Astrocyte of the spinal cord (primary cell): Measurements from ENCODE around the gene RBSN.
A peak's percentile ranks its signal among the peaks of the same experiment; 100 is the strongest.

ENCODE experiments used
- DNase-seq: peaks from one replicate; pipeline ENCODE4 v3.0.0; 2011; ENCODE audit warnings: low read depth, low spot score
- H3K4me3 ChIP-seq: 2 replicates; pipeline ENCODE4 v1.5.1; 2011; ENCODE audit warnings: low read depth, mild to moderate bottlenecking, low read length, moderate library complexity
- CTCF ChIP-seq: IDR thresholded peaks from 2 replicates; pipeline ENCODE4 v1.5.1; 2012; ENCODE audit warnings: low read depth, mild to moderate bottlenecking, low read length, inconsistent platforms
- in situ Hi-C: cut with HindIII; loops from 2 replicates; pipeline ENCODE4 v1.10.0; 2017; ENCODE audit warnings: low sequenced_read_pairs

Gene RBSN

GRCh38 chr3:15099364-15100098 lies 583 bp upstream of the RBSN start:
- no peak for DNase-seq
- H3K4me3 ChIP-seq = peak overlapping the region; percentile 99
- TF ChIP-seq CTCF = no peak
- in situ Hi-C loops = no loop called here

- TF ChIP-seq CTCF = no peak
- DNase-seq = peak; percentile 4
- in situ Hi-C loops = no loop called here
- H3K4me3 ChIP-seq = peak overlapping the region; percentile 99
Observed at GRCh38 chr3:15097891-15098290, 1.1 kb downstream of the RBSN start.

DNA sequence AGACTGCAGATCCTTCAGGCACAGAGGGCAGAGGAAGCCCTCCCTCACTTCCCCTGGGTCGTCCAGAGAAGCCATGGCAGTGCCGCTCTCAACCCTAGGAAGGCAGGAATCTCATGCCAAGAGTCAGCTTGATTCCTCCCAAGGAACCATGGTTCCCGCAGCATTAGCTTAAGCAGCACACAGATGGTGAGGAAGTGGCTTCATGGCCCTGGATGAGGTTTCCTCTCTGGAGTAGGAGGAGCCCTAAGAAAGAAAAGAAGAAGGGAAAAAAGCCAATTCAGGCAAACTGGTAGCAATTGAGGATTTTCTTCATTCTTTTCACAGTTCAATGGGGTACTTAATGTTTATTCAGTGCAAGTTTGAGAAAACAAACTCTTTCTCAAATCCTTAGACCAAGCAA lies 2.9 kb downstream of the RBSN start:
- DNase-seq = no peak
- no peak overlapping the region for H3K4me3 ChIP-seq
- in situ Hi-C loops = no loop called here
- TF ChIP-seq CTCF = no peak

DNA sequence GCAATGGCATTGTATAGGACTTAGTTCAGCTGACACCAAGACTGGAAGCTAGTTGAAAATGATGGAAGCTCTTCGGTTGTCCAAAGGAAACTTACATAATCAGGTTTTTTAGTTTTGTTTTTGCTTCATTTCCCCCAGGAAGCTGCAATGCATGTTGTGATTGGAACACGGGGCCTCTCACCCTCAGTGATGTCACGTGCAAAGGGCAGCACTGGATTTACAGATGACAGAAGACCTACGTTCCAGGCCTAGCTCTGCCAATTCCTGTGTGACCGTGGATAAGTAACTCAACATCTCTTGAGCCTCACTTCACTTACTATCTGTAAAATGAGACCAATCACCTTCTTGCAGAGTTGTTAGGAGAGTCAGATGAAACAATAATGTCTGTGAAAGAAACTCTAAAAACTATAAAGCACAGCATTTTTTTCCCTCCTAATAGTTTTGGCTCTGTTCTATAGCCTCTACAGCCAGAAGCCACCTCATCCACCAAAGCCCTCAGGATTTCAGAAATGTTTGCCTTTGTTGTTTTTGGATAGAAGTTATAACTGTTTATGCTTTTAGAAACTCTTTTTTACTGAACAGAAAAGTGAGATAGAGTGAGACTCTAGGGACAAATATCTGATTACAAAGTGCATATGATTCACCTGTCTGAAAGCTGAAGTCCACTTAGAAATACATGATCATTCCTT lies 4.6 kb downstream of the RBSN start:
- TF ChIP-seq CTCF = no peak
- H3K4me3 ChIP-seq = no peak overlapping the region
- no peak for DNase-seq
- in situ Hi-C loops = no loop called here

- no peak for TF ChIP-seq CTCF
- DNase-seq = no peak
- no peak overlapping the region for H3K4me3 ChIP-seq
- in situ Hi-C loops = no loop called here
Observed at GRCh38 chr3:15092686-15093085, 6.3 kb downstream of the RBSN start.

DNA sequence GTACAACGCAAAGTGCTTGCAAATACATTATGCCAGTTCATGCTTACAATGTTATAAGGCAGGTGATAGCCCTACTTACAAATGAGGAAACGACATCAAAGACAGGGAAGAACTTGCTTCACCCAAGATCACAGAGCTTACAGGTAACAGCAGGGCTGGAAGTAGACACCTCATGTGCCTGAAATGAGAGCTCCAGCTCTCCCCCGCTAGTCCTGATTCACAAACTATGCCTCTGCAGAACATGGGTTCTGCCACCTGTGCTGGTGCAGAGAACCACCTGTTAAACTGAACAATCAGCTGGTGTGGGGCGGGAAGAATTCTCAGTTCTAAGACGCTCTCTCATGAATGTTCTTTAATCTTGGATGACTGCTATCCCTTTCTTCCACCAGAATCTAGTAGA lies 7.4 kb downstream of the RBSN start:
- H3K4me3 ChIP-seq = no peak overlapping the region
- in situ Hi-C loops = no loop called here
- no peak for DNase-seq
- TF ChIP-seq CTCF = no peak
